Measurements from ENCODE around the gene ROBO1. TPM values are rescaled to one million over a fixed set of nuclear protein-coding genes. Genes with fewer than 3 reads are reported as not detected.
"Not testable (repeated sequence)": the region's sequence is repeated elsewhere in the genome, so short reads cannot be mapped to it uniquely, and the experiment has no call there.

The ROBO1 gene
- polyA plus RNA-seq, 3 donors = 115 to 133 (median 127) TPM

- no peak for DNase-seq (ENCODE audit: low read depth in 3 of 3, low spot score in 2 of 3)
These were observed 438.6 kb downstream of the ROBO1 start for GRCh38 chr3:79329154-79329553.

DNA sequence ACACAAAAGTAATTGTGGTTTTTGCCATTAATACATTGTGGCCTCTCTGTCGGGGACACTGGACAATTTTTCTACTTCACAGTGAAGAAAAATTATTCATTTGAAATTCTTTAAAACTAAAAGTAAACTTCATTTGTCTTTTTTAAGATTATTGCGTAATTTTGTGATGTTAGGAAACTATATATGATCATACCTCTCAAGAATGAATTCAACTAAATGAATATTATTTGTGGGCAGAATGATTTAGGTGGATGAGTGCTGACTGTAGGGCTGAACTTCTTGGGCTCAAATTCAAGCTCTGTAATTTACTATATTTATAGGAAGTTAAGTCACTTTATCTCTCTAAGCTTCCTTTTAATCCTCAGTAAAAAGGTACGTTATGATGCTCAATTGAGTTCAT is 441.2 kb downstream of the ROBO1 start:
- no peak for DNase-seq (ENCODE audit: low read depth in 3 of 3, low spot score in 2 of 3)

DNA sequence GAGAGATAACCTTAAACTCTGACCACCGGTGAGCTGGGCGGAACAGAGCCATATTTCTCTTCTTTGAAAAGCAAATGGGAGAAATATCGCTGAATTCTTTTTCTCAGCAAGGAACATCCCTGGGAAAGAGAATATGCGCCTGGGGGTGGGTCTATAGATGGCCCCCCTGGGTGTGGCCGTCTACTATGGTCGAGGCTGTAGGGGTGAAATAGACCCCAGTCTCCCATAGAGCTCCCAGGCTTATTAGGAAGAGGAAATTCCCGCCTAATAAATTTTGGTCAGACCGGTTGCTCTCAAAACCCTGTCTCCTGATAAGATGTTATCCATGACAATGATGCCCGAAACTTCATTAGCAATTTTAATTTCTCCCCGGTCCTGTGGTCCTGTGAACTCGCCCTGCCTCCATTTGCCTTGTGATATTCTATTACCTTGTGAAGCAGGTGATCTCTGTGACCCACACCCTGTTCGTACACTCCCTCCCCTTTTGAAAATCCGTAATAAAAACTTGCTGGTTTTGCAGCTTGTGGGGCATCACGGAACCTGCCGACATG is 441.9 kb downstream of the ROBO1 start:
- not testable (repeated sequence) for DNase-seq (ENCODE audit: low read depth in 3 of 3, low spot score in 2 of 3)

- no peak for DNase-seq (ENCODE audit: low read depth in 3 of 3, low spot score in 2 of 3)
These were observed 450.0 kb downstream of the ROBO1 start for GRCh38 chr3:79317551-79318518.

DNA sequence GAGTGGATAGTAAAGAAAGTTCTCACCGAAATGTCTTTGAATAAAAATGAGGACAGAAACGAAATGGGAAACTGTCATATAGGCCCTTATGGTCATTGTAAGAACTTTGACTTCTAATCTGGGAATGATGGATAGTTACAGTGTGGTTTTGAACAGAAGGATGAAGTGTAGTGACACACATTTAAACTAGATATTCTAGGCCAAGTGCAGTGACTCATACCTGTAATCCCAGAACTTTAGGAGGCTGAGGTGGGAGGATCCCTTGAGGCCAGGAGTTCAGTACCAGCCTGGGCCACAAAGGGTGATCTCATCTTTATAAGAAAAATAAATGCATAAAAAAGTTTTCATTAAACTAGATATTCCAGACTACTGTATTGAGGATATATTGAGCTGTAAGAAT is 452.8 kb downstream of the ROBO1 start:
- no peak for DNase-seq (ENCODE audit: low read depth in 3 of 3, low spot score in 2 of 3)

GRCh38 chr3:79314544-79314943 is 453.3 kb downstream of the ROBO1 start:
- no peak for DNase-seq (ENCODE audit: low read depth in 3 of 3, low spot score in 2 of 3)

- no peak for DNase-seq (ENCODE audit: low read depth in 3 of 3, low spot score in 2 of 3)
These were observed 457.8 kb downstream of the ROBO1 start for GRCh38 chr3:79310016-79310415.

DNA sequence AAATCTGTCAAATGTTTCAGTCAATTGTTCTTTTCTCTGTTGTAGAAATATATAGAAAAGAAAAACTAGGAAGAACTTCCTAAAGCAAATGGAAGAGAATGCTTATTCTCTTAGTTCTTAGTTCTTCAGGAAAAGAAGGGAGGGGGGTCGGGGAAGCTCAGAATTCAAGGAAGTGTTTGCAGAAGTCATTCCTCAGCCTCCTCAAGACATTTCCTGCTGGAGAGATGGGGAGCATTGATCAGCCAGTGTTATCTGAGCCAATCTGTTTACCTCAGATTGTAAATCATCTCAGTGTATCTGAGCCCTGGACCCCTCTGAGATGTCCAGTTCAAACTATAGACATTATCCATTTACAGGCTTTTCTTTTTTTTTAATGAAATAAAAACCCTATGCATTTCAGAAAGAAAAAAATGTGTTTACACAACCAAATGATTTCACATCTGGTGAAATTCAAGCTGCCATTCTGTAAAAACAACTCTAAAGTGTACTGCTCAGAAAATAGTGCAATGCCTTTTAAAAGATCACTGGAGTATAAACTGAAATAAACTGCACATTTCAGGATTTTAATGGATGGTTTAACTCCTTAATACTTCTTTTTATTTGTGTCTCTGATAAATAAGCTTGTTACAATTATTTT is 460.7 kb downstream of the ROBO1 start:
- DNase-seq (ENCODE audit: low read depth in 3 of 3, low spot score in 2 of 3) = peak in 1 of 3 donors; percentile 1

DNA sequence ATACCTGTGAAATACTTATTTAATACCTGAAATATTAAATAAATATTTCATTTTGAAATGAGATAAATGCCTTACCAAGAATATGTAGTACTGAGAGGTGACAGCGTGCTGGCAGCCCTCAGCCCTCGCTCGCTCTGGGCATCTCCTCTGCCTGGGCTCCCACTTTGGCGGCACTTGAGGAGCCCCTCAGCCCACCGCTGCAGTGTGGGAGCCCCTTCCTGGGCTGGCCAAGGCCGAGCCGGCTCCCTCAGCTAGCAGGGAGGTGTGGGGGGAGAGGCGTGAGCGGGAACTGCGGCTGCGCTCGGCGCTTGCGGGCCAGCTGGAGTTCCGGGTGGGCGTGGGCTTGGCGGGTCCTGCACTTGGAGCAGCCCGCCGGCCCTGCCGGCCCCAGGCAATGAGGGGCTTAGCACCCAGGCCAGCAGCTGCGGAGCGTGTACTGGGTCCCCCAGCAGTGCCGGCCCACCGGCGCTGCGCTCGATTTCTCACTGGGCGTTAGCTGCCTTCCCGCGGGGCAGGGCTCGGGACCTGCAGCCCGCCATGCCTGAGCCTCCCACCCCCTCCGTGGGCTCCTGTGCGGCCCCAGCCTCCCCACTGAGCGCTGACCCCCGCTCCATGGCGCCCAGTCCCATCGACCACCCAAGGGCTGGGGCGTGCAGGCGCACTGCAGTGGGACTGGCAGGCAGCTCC is 467.7 kb downstream of the ROBO1 start:
- DNase-seq (ENCODE audit: low read depth in 3 of 3, low spot score in 2 of 3) = not testable (repeated sequence)

- no peak for DNase-seq (ENCODE audit: low read depth in 3 of 3, low spot score in 2 of 3)
These were observed 470.4 kb downstream of the ROBO1 start for GRCh38 chr3:79297245-79297960.

DNA sequence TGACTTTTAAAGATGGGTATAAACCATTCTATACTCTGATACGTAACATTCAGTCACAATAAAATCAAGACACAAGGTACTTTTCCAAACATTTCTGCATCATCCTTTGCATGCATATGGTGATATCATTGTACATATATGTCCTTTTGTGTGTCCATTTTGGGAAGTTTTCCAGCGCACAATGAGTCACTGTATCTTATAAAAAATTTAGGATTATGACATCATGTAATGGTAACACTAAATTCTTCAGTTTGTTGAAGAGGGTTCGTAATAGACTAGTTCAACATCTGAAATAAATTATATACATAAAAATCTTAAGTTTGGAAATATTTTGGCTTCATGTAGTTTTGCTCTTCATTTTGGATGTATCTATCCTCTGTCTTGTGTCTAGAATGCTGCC is 480.9 kb downstream of the ROBO1 start:
- DNase-seq (ENCODE audit: low read depth in 3 of 3, low spot score in 2 of 3) = no peak

DNA sequence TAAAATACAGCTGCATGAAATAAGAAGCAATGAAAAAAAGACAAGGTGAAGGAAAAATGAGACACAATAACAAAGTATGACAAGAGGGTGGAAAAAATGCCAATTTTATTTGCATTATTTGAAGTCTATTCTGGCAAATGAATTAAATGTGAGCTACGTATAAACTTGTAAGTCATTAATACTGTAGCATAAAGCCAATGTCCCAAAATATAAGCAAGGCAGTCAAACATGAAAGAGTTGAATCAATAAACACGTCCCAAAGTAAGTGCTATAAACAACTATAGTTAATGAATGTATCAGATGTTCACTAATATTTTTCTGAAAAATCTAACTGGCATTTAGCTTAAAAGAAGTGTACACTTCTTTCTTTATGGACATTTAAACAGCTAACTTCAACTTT is 481.9 kb downstream of the ROBO1 start:
- no peak for DNase-seq (ENCODE audit: low read depth in 3 of 3, low spot score in 2 of 3)

- no peak for DNase-seq (ENCODE audit: low read depth in 3 of 3, low spot score in 2 of 3)
These were observed 482.4 kb downstream of the ROBO1 start for GRCh38 chr3:79285380-79285779.

GRCh38 chr3:79284781-79285180 is 483.0 kb downstream of the ROBO1 start:
- no peak for DNase-seq (ENCODE audit: low read depth in 3 of 3, low spot score in 2 of 3)

DNA sequence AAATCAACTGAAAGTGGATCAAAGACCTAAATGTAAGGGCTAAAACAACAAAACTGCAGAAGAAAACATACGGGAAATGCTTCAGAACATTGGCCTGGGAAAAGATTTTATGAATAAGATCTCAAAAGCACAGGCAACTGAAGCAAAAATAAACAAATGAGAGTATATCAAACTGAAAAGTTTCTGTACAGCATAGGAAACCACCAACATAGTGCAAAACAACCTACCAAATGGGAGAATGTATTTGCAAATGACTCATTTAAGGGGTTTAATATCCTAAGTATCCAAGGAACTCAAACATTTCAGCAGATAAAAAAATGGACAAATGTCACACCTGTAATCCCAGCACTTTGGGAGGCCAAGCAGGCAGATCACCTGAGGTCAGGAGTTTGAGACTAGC is 489.1 kb downstream of the ROBO1 start:
- DNase-seq (ENCODE audit: low read depth in 3 of 3, low spot score in 2 of 3) = no peak

- DNase-seq (ENCODE audit: low read depth in 3 of 3, low spot score in 2 of 3) = no peak
These were observed 499.4 kb downstream of the ROBO1 start for GRCh38 chr3:79268422-79268821.

DNA sequence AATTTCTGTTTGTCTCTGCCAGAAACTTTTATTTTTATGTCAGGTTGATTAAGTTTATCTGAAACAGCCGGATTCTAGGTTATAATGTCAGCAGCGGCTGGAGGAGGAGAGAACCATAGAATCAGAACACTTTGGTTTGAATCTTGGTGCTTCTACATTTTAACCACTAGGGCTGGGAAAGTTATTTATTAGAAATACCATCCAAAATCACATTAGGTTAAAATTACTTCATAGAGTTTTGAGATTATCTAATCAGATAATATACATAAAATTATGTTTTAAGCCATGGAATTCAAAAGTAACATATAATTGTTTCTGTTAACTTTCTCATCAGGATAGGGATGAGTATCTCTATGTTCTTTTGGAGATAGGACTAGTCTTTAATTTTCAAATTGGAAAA is 502.9 kb downstream of the ROBO1 start:
- DNase-seq (ENCODE audit: low read depth in 3 of 3, low spot score in 2 of 3) = no peak

GRCh38 chr3:79263423-79263822 is 504.4 kb downstream of the ROBO1 start:
- no peak for DNase-seq (ENCODE audit: low read depth in 3 of 3, low spot score in 2 of 3)

- no peak for DNase-seq (ENCODE audit: low read depth in 3 of 3, low spot score in 2 of 3)
These were observed 509.3 kb downstream of the ROBO1 start for GRCh38 chr3:79258479-79258878.

- DNase-seq (ENCODE audit: low read depth in 3 of 3, low spot score in 2 of 3) = no peak
These were observed 510.0 kb downstream of the ROBO1 start for GRCh38 chr3:79257791-79258190.
